Uterus (tissue), 4 donors: ENCODE results near the gene DDX19B. TPM values are rescaled to one million over a fixed set of nuclear protein-coding genes. Genes with fewer than 3 reads are reported as not detected.
"Not testable (repeated sequence)": the region's sequence is repeated elsewhere in the genome, so short reads cannot be mapped to it uniquely, and the experiment has no call there.

ENCODE experiments used
- DNase-seq, 2 donors: peaks; one replicate each; pipeline ENCODE4 v3.0.0-alpha.2; 2019 to 2020
- H3K27ac ChIP-seq, 2 donors: fragments of 200-600 bp; sonication (generic); 1 replicate in 1 of 2; 2 replicates in 1 of 2; pipeline ENCODE4 v1.5.1; 2016 to 2018
- H3K27me3 ChIP-seq, 2 donors: fragments of 200-600 bp; sonication (generic); one replicate each; pipeline ENCODE4 v1.5.1; 2018 to 2019; ENCODE audit warnings: control low read depth in 1 of 2
- H3K36me3 ChIP-seq, 2 donors: fragments of 200-600 bp; sonication (generic); one replicate each; pipeline ENCODE4 v1.5.1; 2019; ENCODE audit warnings: control low read depth in 1 of 2
- H3K4me1 ChIP-seq, 2 donors: fragments of 200-600 bp; sonication (generic); one replicate each; pipeline ENCODE4 v1.5.1; 2018 to 2019; ENCODE audit warnings: control low read depth in 1 of 2
- H3K4me3 ChIP-seq, 2 donors: fragments of 200-600 bp; sonication (generic); 1 replicate in 1 of 2; 2 replicates in 1 of 2; pipeline ENCODE4 v1.5.1; 2018 to 2019; ENCODE audit warnings: mild to moderate bottlenecking in 1 of 2
- H3K9me3 ChIP-seq, 2 donors: fragments of 200-600 bp; sonication (generic); one replicate each; pipeline ENCODE4 v1.5.1; 2019; ENCODE audit warnings: control low read depth in 1 of 2
- POLR2A ChIP-seq, 2 donors: fragments of 450-650 bp; IDR thresholded peaks; one replicate each; pipeline ENCODE4 v1.6.1; 2016; ENCODE audit warnings: antibody characterized with exemption in 2 of 2, mild to moderate bottlenecking in 1 of 2, moderate library complexity in 1 of 2
- intact Hi-C: fragments of 100-400 bp; cut with DNase I; formaldehyde crosslinking; loops from one replicate; pipeline ENCODE4 v1.15.1; 2023; ENCODE audit warnings: low total_unique reads
- total RNA-seq, 4 donors: library from RNA; depleted of rRNA in 3 of 4; stranded (reverse); fragments of >200 nt in 3 of 4; gene quantifications; one replicate each; pipeline versions ENCODE4 v1.1.0 to v1.2.4, GENCODE V29; 2014 to 2023
- TF ChIP-seq, protein P1 (sequence below), 4 experiments: fragments of 200-600 bp in 2 of 4; fragments of 450-650 bp in 2 of 4; sonication (generic) in 2 of 4; IDR thresholded peaks; one replicate each; pipeline ENCODE4 v1.5.1; 2016 to 2019; ENCODE audit warnings: antibody characterized with exemption in 4 of 4, mild to moderate bottlenecking in 2 of 4, moderate library complexity in 1 of 4
- donor health status: DM: yes; HTN: yes; CAD: no.

DDX19B gene
- total RNA-seq, 4 donors from 2014 or later = 10.6 to 77.6 (median 25.4) TPM

DNA sequence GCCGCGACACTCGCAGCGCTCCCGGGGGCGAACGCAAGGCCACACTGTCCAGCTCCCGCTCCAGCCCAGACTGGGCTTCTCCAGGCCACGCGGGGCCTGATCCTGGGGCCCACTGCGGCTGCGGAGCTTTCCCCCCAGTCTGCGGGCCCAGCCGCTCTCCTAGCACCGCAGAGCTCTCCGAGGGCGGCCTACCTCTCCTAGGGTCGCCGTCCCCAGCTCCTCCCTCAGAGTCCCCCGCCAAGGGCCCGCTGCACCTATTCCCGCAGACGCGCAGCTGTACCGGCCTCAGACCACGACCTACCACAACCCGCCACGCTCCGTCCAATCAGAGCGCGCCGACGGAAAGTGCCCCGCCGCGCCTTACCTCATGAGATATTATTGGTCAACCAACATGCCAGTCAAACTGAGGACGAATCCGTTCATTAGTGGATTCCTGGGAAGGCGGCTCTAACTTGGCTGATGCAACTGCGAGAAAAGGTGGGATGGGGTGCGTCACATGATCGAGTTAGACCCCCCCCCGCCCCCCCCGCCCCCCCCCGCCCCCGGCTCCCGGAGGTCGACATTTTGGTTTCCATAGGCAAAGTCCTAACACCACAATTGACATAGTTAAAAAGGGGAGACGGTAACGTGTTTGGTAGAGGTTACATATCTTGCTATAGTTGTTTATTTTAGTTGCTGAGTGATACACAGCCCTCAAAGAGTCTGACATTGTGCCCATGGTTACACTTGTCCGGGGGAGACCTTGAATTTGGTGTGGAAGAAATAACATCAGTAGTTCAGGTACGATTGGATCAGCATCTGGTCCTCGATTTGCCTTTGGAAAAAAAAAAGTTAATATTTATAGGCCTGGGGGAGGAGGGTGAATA is 9.5 kb upstream of the DDX19B start, which contains the start of gene AARS1:
TSS of gene AARS1 (minus strand) at position 278 of the 866 bp plus-strand sequence. CDS start 6,743 bp downstream, outside the sequence.
- peaks cover 0 to 9% of the 10 kb centered on the region in 2 donors for H3K4me1 ChIP-seq
- peak within 1 kb of the TSS; percentile 88 to 93 for H3K27ac ChIP-seq
- intact Hi-C loops = no loop called here
- H3K27me3 ChIP-seq = no peaks in the 10 kb centered on the region
- no peaks in the 10 kb centered on the region for H3K36me3 ChIP-seq
- peak within 1 kb of the TSS; percentile 82 to 100 for H3K4me3 ChIP-seq
- no peaks in the 10 kb centered on the region for H3K9me3 ChIP-seq
- DNase-seq = peak; percentile 95 to 98
- TF ChIP-seq, protein P1, sequence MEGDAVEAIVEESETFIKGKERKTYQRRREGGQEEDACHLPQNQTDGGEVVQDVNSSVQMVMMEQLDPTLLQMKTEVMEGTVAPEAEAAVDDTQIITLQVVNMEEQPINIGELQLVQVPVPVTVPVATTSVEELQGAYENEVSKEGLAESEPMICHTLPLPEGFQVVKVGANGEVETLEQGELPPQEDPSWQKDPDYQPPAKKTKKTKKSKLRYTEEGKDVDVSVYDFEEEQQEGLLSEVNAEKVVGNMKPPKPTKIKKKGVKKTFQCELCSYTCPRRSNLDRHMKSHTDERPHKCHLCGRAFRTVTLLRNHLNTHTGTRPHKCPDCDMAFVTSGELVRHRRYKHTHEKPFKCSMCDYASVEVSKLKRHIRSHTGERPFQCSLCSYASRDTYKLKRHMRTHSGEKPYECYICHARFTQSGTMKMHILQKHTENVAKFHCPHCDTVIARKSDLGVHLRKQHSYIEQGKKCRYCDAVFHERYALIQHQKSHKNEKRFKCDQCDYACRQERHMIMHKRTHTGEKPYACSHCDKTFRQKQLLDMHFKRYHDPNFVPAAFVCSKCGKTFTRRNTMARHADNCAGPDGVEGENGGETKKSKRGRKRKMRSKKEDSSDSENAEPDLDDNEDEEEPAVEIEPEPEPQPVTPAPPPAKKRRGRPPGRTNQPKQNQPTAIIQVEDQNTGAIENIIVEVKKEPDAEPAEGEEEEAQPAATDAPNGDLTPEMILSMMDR (IDR thresholded peaks at IDR 0.05) = no peak
- TF ChIP-seq POLR2A (IDR thresholded peaks at IDR 0.05) = peak; percentile 92 to 94

DNA sequence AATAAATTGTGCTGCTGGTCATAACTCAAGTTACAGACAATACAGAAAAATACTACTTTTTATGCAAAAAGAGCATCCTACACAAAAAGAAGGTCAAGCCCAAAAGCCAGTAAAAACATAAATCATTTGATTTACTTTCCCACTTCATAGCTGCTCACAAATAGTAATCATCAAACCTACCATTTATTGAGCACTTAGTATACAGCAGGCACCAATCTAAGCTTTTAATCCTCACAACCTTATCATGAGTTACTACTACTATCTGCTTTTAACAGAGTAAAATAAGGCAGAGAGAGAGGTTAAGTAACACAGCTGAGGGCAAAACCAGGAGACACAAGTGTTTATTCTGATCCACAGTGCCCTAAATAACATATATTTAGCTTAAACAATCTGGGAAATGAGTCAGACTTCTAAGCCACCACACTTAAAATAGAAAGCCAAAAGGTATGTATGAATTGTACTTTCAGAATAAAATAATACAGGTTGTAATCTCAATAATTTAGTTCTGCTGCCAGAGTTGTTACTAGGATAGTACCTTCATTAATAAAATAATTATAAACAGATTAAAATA is 8.0 kb upstream of the DDX19B start:
- peaks cover 0 to 9% of the 10 kb centered on the region in 2 donors for H3K4me1 ChIP-seq
- no peaks in the 10 kb centered on the region for H3K27me3 ChIP-seq
- H3K27ac ChIP-seq = no peak overlapping the region
- no peaks in the 10 kb centered on the region for H3K9me3 ChIP-seq
- TF ChIP-seq, protein P1 (IDR thresholded peaks at IDR 0.05) = no peak
- TF ChIP-seq POLR2A (IDR thresholded peaks at IDR 0.05) = no peak
- H3K4me3 ChIP-seq = no peak overlapping the region
- no peaks in the 10 kb centered on the region for H3K36me3 ChIP-seq
- DNase-seq = no peak
- intact Hi-C loops = no loop called here

DNA sequence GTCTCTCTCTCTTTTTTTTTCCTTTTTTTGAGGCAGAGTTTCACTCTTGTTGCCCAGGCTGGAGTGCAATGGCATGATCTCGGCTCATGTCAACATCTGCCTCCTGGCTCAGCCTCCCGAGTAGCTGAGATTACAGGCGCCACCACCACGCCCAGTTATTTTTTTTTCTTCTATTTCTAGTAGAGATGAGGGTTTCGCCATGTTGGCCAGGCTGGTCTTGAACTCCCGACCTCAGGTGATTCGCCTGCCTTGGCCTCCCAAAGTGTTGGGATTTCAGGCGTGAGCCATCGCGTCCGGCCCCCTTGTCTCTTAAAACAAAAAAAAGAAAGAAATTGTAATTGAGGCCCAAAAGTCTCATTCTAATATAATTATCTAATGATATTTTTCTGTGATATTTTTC is 6.8 kb upstream of the DDX19B start:
- H3K27me3 ChIP-seq, DNase-seq, intact Hi-C loops, H3K36me3 ChIP-seq, H3K9me3 ChIP-seq, H3K27ac ChIP-seq, H3K4me3 ChIP-seq, H3K4me1 ChIP-seq: not testable (repeated sequence)

DNA sequence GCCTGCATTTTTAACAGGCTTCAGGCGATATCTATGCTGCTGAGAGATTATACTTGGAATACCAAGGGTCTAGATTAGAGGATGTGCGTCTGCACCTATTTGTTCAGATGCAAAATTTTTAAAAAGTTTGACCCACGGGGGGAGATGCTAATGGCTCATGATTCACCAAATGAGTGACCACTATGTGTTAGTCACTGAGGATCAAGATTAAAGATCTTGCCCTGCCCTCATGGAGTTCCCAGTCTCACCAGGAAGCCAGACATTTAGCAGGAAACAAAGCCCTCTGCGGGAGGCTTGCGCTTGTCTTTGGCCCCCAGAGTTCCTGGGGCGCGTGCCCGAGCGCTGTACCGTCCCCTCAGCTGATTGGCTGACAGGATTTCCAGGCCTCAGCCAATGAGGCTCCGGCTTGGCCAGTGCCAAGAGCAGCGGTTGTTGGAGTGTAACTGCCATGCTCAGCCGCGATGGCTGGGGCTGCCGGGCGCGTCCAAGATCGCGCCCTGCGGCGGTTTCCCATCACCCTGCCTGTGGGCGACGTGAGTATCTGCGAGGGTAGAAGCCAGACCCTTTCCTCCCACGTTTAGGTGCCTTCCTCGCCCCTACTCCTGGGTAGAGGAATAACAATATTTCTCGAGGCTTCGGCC is 4.5 kb upstream of the DDX19B start:
- DNase-seq = no peak
- Histone ChIP-seq H3K27ac (no peak overlapping the region), H3K9me3 (no peaks in the 10 kb centered on the region), H3K4me3 (no peak overlapping the region), H3K27me3 (no peaks in the 10 kb centered on the region), H3K4me1 (no peaks in the 10 kb centered on the region), H3K36me3 (no peaks in the 10 kb centered on the region)
- TF ChIP-seq POLR2A (IDR thresholded peaks at IDR 0.05) = no peak
- TF ChIP-seq, protein P1 (IDR thresholded peaks at IDR 0.05) = no peak
- intact Hi-C loops = no loop called here

DNA sequence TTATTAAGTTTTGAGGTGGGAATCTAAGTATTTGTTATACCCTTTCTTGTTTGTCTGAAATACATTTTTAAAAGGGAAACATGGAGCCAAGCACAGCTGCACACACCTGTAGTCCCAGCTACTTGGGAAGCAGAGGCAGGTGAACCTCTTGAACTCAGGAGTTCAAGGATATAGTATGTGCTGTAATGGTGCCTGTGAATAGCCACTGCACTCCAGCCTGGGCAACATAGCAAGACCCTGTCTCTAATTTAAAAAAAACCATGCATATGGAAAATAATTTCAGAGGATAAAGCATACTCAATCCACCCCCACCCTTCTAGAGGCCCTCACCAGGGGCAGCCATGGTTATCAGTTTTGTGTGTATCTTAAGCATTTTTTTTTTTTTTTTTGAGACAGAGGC is 3.4 kb upstream of the DDX19B start:
- H3K4me3 ChIP-seq = no peak overlapping the region
- no peaks in the 10 kb centered on the region for H3K36me3 ChIP-seq
- TF ChIP-seq POLR2A (IDR thresholded peaks at IDR 0.05) = no peak
- TF ChIP-seq, protein P1 (IDR thresholded peaks at IDR 0.05) = no peak
- H3K4me1 ChIP-seq = no peaks in the 10 kb centered on the region
- H3K27ac ChIP-seq = no peak overlapping the region
- no peak for DNase-seq
- H3K27me3 ChIP-seq = no peaks in the 10 kb centered on the region
- H3K9me3 ChIP-seq = no peaks in the 10 kb centered on the region
- intact Hi-C loops = no loop called here
